Activated CD4-positive, alpha-beta T cell treated with anti-CD3 and anti-CD28 coated beads, Interleukin-2, amount 10 ng/mL, durations not matched to agents 7 days and 5 days (primary cell): ENCODE measurements around the gene FOXC1. TPM values are rescaled to one million over a fixed set of nuclear protein-coding genes. Genes with fewer than 3 reads are reported as not detected.

Experiments
- CTCF ChIA-PET: fragments of 350-600 bp; sonication (Branson Sonifier 250); formaldehyde crosslinking; loops from one replicate; lab custom pipeline; 2021; ENCODE audit warnings: antibody characterized with exemption; lab: Charles Lee
- POLR2A ChIA-PET: fragments of 350-600 bp; sonication (Branson Sonifier 250); formaldehyde crosslinking; loops from one replicate; lab custom pipeline; 2021; ENCODE audit warnings: antibody characterized with exemption; lab: Charles Lee
- DNase-seq: peaks from one replicate; pipeline ENCODE4 v3.0.0-alpha.2; 2020
- H3K27ac Mint-ChIP-seq: one replicate; pipeline ENCODE4 v1.8.0; 2021; ENCODE audit warnings: mild to moderate bottlenecking, moderate library complexity, mixed read lengths
- H3K27me3 Mint-ChIP-seq: one replicate; pipeline ENCODE4 v1.8.0; 2021; ENCODE audit warnings: mixed read lengths
- H3K36me3 Mint-ChIP-seq: one replicate; pipeline ENCODE4 v1.8.0; 2021; ENCODE audit warnings: low read depth, mixed read lengths
- H3K4me1 Mint-ChIP-seq: one replicate; pipeline ENCODE4 v1.8.0; 2021; ENCODE audit warnings: mixed read lengths
- H3K4me3 Mint-ChIP-seq: one replicate; pipeline ENCODE4 v1.8.0; 2021; ENCODE audit warnings: mild to moderate bottlenecking, moderate library complexity, mixed read lengths
- H3K9me3 Mint-ChIP-seq: one replicate; pipeline ENCODE4 v1.8.0; 2021; ENCODE audit warnings: mixed read lengths
- total RNA-seq, 2 experiments: library from RNA; stranded (reverse); gene quantifications; one replicate each; pipeline ENCODE4 v1.2.3, GENCODE V29; 2021

The FOXC1 gene
- total RNA-seq, 2 experiments from 2014 or later = not detected

GRCh38 chr6:1587546-1587945, 22.2 kb upstream of the FOXC1 start:
- DNase-seq = no peak
- Mint-ChIP-seq H3K36me3 (no peaks in the 10 kb centered on the region), H3K9me3 (no peaks in the 10 kb centered on the region), H3K4me3 (no peak overlapping the region), H3K4me1 (no peaks in the 10 kb centered on the region), H3K27me3 (peaks cover 16% of the 10 kb centered on the region), H3K27ac (no peak overlapping the region)
- ChIA-PET CTCF (no interaction called here), POLR2A (no interaction called here)

GRCh38 chr6:1587977-1588376, 21.7 kb upstream of the FOXC1 start:
- no peak for DNase-seq
- Mint-ChIP-seq H3K9me3 (no peaks in the 10 kb centered on the region), H3K36me3 (no peaks in the 10 kb centered on the region), H3K27ac (no peak overlapping the region), H3K4me3 (no peak overlapping the region), H3K4me1 (no peaks in the 10 kb centered on the region), H3K27me3 (peaks cover 18% of the 10 kb centered on the region)
- CTCF ChIA-PET = no interaction called here
- POLR2A ChIA-PET = no interaction called here

- no peaks in the 10 kb centered on the region for H3K36me3 Mint-ChIP-seq
- H3K9me3 Mint-ChIP-seq = no peaks in the 10 kb centered on the region
- ChIA-PET CTCF (no interaction called here), POLR2A (no interaction called here)
- no peak overlapping the region for H3K4me3 Mint-ChIP-seq
- peaks cover 22% of the 10 kb centered on the region for H3K27me3 Mint-ChIP-seq
- no peak for DNase-seq
- no peaks in the 10 kb centered on the region for H3K4me1 Mint-ChIP-seq
- H3K27ac Mint-ChIP-seq = no peak overlapping the region
Measured at GRCh38 chr6:1589208-1589607, 20.5 kb upstream of the FOXC1 start.

- H3K27me3 Mint-ChIP-seq = peaks cover 25% of the 10 kb centered on the region
- no peaks in the 10 kb centered on the region for H3K36me3 Mint-ChIP-seq
- no peak for DNase-seq
- H3K4me3 Mint-ChIP-seq = no peak overlapping the region
- POLR2A ChIA-PET = no interaction called here
- H3K4me1 Mint-ChIP-seq = peaks cover 2% of the 10 kb centered on the region
- CTCF ChIA-PET = no interaction called here
- no peak overlapping the region for H3K27ac Mint-ChIP-seq
- no peaks in the 10 kb centered on the region for H3K9me3 Mint-ChIP-seq
Measured at GRCh38 chr6:1590580-1590979, 19.1 kb upstream of the FOXC1 start.

- no peak overlapping the region for H3K27ac Mint-ChIP-seq
- H3K36me3 Mint-ChIP-seq = no peaks in the 10 kb centered on the region
- DNase-seq = no peak
- POLR2A ChIA-PET = no interaction called here
- no peaks in the 10 kb centered on the region for H3K9me3 Mint-ChIP-seq
- no peak overlapping the region for H3K4me3 Mint-ChIP-seq
- H3K27me3 Mint-ChIP-seq = peaks cover 27% of the 10 kb centered on the region
- peaks cover 6% of the 10 kb centered on the region for H3K4me1 Mint-ChIP-seq
- CTCF ChIA-PET = no interaction called here
Measured at GRCh38 chr6:1591243-1591642, 18.5 kb upstream of the FOXC1 start.

GRCh38 chr6:1591926-1592325, 17.8 kb upstream of the FOXC1 start:
- H3K4me1 Mint-ChIP-seq = peaks cover 8% of the 10 kb centered on the region
- H3K9me3 Mint-ChIP-seq = no peaks in the 10 kb centered on the region
- H3K27ac Mint-ChIP-seq = no peak overlapping the region
- ChIA-PET CTCF (interaction anchor here (0.7 to 0.9 kb wide), 4 partner anchors 13 to 1043 kb away, joined by 3 to 8 read pairs (median 4); no protein-coding TSS in a partner anchor), POLR2A (no interaction called here)
- no peak for DNase-seq
- no peaks in the 10 kb centered on the region for H3K36me3 Mint-ChIP-seq
- peaks cover 32% of the 10 kb centered on the region for H3K27me3 Mint-ChIP-seq
- no peak overlapping the region for H3K4me3 Mint-ChIP-seq

GRCh38 chr6:1592852-1593251, 16.9 kb upstream of the FOXC1 start:
- Mint-ChIP-seq H3K4me1 (peaks cover 8% of the 10 kb centered on the region), H3K4me3 (no peak overlapping the region), H3K9me3 (no peaks in the 10 kb centered on the region), H3K27ac (no peak overlapping the region), H3K36me3 (no peaks in the 10 kb centered on the region), H3K27me3 (peaks cover 39% of the 10 kb centered on the region)
- ChIA-PET CTCF (interaction anchor here (0.7 to 0.9 kb wide), 3 partner anchors 21 to 1042 kb away, joined by 3 to 8 read pairs (median 4); no protein-coding TSS in a partner anchor), POLR2A (no interaction called here)
- DNase-seq = no peak

GRCh38 chr6:1593286-1593957, 16.3 kb upstream of the FOXC1 start:
- H3K27me3 Mint-ChIP-seq = peaks cover 44% of the 10 kb centered on the region

GRCh38 chr6:1593958-1594314, 15.8 kb upstream of the FOXC1 start:
- POLR2A ChIA-PET = no interaction called here
- Mint-ChIP-seq H3K4me1 (peaks cover 8% of the 10 kb centered on the region), H3K27me3 (peaks cover 46% of the 10 kb centered on the region), H3K9me3 (no peaks in the 10 kb centered on the region), H3K36me3 (no peaks in the 10 kb centered on the region), H3K4me3 (no peak overlapping the region), H3K27ac (no peak overlapping the region)
- no peak for DNase-seq
- CTCF ChIA-PET = no interaction called here

More at GRCh38 chr6:1593286-1593957, 16.3 kb upstream of the FOXC1 start:
- Mint-ChIP-seq H3K36me3 (no peaks in the 10 kb centered on the region), H3K4me3 (no peak overlapping the region), H3K27ac (no peak overlapping the region), H3K4me1 (peaks cover 8% of the 10 kb centered on the region), H3K9me3 (no peaks in the 10 kb centered on the region)
- CTCF ChIA-PET = no interaction called here
- POLR2A ChIA-PET = no interaction called here
- DNase-seq = no peak

- ChIA-PET POLR2A (no interaction called here), CTCF (interaction anchor here (2.2 to 2.3 kb wide), 2 partner anchors 13 to 760 kb away, joined by 10 read pairs; no protein-coding TSS in a partner anchor)
- Mint-ChIP-seq H3K9me3 (no peaks in the 10 kb centered on the region), H3K27me3 (peaks cover 45% of the 10 kb centered on the region), H3K36me3 (no peaks in the 10 kb centered on the region), H3K27ac (no peak overlapping the region), H3K4me1 (peaks cover 8% of the 10 kb centered on the region), H3K4me3 (no peak overlapping the region)
- no peak for DNase-seq
Measured at GRCh38 chr6:1594445-1595200, 15.1 kb upstream of the FOXC1 start.

- no peaks in the 10 kb centered on the region for H3K9me3 Mint-ChIP-seq
- H3K27ac Mint-ChIP-seq = no peak overlapping the region
- no peak for DNase-seq
- CTCF ChIA-PET = interaction anchor here (0.6 to 2.3 kb wide), 12 partner anchors 12 to 1045 kb away, joined by 3 to 11 read pairs (median 4); no protein-coding TSS in a partner anchor
- peaks cover 52% of the 10 kb centered on the region for H3K27me3 Mint-ChIP-seq
- no peaks in the 10 kb centered on the region for H3K36me3 Mint-ChIP-seq
- H3K4me1 Mint-ChIP-seq = peaks cover 8% of the 10 kb centered on the region
- POLR2A ChIA-PET = no interaction called here
- no peak overlapping the region for H3K4me3 Mint-ChIP-seq
Measured at GRCh38 chr6:1595271-1596087, 14.2 kb upstream of the FOXC1 start.

GRCh38 chr6:1596088-1596852, 13.4 kb upstream of the FOXC1 start:
- CTCF ChIA-PET = interaction anchor here (0.6 to 2.3 kb wide), 16 partner anchors 11 to 1044 kb away, joined by 3 to 11 read pairs (median 4); no protein-coding TSS in a partner anchor
- H3K4me1 Mint-ChIP-seq = peaks cover 8% of the 10 kb centered on the region

More at GRCh38 chr6:1596088-1596852, 13.4 kb upstream of the FOXC1 start:
- Mint-ChIP-seq H3K9me3 (no peaks in the 10 kb centered on the region), H3K27me3 (peaks cover 60% of the 10 kb centered on the region), H3K27ac (no peak overlapping the region), H3K36me3 (no peaks in the 10 kb centered on the region), H3K4me3 (no peak overlapping the region)
- POLR2A ChIA-PET = no interaction called here
- peak; percentile 69 for DNase-seq
